Stimulated activated CD8-positive, alpha-beta memory T cell treated with anti-CD3 and anti-CD28 coated beads, Interleukin-4, amount 100 ng/mL, for 24 hours (primary cell): ENCODE results near the gene OS9.

Experiments used
- DNase-seq: peaks from one replicate; pipeline ENCODE4 v3.0.0-alpha.2; 2020; ENCODE audit warnings: low read depth

The OS9 gene

GRCh38 chr12:57722716-57723629 lies 29.0 kb downstream of the OS9 start:
- DNase-seq: no peak

DNA sequence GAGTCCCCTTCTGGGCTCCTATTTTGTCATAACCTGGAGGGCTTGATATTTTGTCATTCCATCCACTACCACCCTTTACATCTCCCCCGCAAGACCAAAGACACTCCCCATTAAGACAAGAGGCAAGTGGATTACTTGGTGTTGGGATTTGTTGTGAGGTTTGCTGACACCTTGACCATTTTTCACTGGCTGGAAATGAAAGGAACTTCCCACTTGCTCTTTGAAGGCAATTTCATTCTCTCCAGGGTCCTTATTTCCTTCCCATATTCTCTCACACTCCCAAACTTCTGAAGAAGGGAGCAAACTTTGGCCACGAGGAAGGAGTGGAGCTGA lies 29.7 kb downstream of the OS9 start:
- DNase-seq: no peak

DNA sequence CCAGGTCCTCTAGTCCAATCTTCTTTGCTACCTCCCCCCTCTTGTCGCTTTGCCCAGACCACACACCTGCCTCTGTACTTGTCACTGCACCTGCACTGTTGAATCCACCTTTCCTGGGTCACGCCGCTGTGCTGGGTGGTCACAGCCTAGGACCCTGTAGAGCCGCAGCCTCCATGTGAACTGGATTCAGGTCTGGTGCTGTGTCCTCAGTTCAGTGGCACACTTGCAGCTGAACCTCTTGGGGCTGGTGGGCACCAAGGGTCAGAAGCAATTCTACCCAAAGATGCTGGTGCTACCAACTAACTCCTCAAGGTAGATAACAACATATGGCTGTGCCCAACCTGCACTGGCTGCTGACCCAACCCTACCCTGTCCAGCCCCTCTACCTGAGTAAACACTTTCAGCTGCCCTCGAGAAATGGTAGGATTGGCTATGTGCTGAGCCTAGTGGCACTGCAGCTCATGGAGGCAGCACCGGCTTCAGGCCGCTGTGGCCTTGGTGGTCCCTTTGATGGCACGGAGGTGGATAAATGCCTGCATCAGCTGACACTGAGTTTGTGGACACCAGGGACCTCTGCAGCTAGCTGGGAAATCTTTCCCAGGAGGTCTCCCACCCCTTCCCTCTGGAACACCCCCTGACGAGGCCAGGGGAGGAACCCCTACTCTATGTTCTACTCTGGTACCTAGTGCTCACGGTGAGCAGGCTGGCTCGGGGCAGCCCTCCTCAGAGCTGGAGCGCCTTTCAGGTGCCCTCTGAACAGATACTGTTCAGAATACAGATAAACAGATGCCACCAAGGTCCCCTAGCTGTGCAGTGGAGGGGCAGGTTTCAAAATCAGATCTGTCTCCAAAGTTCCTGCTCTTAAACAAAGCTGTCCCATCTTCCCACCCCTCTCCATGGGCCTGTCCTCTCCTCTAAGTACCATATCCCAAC lies 30.3 kb downstream of the OS9 start:
- DNase-seq: no peak

- DNase-seq: no peak
Measured at GRCh38 chr12:57724936-57725740, 31.2 kb downstream of the OS9 start.

GRCh38 chr12:57725851-57726150 lies 31.9 kb downstream of the OS9 start:
- DNase-seq: no peak

DNA sequence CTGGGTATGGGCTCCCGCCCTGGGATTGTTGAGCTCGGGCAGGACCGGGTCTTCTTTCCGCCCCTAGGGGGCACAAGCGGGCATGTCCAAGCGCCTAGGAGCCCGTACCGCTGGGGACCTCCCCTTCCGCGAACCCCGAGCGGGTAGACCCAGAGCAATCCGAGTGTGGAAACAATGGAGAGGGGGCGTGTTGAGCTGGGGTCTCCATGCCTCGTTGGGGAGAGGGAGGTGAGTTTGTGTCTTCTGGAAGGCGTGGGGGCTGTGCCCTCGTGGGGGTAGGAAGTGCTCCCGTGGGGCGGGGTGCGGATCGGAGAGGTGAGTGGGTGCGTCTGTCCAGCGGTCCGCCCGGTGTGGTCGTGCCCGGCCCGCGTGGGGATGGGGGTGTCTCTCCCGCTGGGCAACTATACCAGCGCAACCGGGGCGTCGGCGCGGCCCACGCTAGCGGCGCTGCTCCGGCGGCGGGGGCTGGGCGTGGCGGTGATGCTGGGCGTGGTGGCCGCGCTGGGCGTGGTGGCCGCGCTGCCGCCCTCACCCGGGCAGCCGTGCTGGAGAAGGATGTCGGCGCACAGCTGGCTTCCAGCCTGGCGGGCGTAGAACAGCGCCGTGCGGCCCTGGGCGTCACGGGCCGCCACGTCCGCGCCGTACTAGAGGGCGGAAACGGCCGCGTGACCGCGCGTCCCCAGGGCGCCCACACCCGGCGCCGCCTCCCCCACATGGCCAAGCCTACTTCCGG lies 32.4 kb downstream of the OS9 start:
- no peak for DNase-seq

DNA sequence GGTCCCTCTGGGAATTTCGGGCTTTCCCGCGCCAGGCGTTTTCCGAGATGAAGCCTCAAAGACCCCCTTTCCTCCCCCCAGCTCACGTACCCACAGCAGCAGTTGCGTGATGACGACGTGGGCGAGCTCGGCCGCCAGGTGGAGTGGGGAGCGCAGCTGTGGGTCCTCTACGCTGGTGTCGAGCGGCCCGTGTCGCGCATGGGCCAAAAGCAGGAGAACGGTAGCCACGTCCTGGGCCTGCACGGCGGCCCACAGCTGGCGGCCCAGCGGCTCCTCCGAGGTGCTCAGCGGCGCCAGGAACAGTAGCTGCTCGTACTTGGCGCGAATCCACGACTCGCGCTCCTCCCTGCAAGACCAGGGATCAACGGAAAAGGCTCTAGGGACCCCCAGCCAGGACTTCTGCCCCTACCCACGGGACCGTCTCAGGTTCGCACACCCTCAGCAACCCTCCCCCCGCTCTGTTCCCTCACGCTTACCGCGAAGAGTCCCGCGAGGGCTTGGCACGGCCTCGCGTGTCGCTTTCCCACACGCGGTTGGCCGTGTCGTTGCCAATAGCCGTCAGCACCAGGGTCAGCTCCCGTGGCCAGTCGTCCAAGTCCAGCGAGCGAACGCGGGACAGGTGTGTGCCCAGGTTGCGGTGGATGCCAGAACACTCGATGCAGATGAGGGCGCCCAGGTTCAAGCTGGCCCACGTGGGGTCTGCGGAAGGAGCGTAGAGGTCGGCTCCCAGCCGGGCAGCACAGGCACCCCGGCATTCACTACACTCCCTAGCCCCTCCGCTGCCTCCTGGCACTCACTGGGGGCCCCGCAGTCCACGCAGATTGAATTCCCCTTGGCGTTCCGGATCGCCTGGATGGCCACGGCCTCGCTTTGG lies 33.2 kb downstream of the OS9 start:
- no peak for DNase-seq

DNA sequence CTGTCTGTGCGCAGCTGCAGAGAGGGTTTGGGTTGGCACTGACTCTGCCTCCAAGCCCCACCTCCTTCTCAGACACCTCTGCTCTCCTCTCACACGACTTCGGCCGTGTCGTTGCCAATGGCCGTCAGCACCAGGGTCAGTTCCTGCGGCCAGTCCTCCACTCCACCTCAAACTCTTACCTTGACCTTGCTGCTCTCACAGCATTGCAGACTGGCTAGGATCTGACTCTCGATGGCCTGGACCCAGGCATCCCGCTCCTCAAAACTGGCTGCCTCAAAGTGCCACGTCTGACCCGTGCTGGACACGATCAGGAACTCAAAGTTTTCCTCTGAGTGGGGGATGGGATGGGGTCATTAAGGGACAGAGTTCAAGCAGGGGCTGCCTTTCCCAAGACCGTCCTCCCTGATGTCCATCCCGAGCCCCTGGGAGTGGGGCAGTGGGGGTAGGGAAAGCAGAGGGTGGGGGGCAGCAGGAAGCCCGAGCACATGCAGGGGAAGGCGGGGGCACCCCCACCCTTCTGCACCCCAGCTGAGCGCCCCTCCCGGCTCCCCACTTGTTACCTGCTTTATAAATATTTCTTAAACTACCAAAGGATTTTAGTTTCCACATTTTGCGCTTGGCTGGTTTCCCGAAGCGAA lies 33.9 kb downstream of the OS9 start:
- no peak for DNase-seq

DNA sequence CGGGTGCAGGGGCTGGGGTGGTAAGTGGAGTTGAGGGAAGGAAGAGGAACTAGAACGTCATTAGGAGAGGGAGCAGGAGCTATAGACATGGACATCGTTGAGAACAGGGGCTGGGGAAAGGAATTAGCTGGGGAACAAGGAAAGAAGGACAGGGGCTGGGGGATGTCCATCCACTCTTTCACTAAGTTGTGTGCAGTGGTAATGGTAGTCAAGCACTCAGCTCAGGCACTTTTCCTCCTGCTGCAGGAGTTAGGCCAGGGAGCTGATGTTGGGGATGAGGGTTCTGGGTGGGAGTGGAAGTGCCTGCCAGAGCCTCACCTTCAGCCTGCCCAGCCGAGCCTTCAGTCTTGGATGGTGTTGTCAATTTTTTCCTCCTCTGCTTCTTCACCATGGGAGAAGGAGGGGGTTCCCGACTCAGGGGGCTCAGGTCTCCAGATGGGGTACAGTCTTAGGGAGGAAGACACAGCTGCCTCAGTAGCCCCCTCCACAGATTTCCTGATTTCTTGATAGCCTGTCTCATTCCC lies 35.5 kb downstream of the OS9 start:
- no peak for DNase-seq

- DNase-seq: no peak
Measured at GRCh38 chr12:57730336-57731067, 36.6 kb downstream of the OS9 start.

DNA sequence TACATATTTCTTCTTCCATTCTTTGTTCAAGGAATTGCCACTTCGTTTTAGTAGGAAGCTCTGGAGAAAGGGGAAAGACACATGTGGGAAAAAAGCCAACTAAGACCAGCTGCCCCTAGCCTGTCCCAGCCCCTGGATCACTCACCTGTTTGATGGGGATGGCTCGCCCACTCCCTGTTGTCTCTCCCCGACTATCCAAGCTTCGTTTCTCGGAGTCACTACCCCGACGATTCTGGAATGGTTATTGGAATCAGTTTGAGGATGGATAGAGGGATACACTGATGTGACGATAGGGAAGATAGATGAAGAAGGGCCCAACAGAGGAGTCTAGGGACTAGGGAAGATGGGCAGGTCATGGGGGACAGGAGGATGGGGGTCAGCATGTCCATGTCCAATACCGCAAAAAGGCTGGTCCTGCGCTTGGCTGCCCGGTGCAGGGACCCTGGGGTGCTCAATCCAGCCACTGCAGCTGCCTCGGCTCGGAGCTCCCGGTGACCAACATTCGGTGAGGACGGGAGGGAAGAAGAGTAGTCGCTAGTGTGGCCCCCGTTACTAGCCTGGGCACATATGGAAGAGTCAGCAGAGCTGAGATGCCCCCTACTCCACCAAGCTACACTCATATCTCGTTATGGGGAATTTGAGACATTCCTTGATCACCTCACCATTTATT lies 37.6 kb downstream of the OS9 start:
- no peak for DNase-seq

GRCh38 chr12:57732270-57732669 lies 38.3 kb downstream of the OS9 start:
- no peak for DNase-seq

DNA sequence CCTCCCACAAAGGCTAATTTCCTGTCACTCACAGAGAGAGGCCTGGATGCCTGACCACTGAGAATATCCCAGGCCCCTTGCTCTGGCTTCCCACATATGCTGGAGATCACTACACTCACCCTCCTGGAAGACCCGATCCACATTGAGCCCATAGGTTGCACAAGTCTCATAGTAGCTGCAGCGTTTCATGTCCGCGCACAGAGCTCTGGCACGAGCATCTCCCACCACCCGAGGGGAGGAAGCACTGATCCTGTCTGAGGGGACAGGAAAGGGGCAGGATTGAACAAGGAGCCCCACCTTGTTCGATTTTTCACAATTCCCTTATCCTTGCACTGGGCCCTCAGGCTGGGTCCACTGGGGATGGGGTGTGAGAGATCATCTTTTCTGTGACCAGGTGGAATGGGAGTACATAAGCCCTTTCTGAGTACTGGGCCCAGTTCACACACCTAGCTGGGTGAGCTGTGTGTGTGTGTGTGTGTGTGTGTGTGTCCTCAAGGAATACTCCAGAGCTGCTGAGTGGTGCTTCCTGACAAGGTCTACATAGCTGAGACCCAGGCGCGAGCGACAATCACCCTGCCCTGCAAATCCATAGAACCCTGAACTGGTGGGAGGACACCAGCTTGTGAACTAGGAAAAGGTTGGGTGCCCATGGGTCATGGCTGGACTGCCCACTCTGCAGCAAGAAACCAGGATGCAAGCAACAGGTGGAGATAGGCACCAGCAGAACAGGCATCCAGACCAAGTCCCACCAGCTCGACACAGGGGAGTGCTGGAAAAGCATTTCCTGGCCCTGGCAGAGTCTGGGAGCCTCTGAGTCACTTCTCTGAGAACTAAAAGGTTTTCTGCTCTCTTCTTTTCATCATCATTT lies 39.0 kb downstream of the OS9 start:
- no peak for DNase-seq

DNA sequence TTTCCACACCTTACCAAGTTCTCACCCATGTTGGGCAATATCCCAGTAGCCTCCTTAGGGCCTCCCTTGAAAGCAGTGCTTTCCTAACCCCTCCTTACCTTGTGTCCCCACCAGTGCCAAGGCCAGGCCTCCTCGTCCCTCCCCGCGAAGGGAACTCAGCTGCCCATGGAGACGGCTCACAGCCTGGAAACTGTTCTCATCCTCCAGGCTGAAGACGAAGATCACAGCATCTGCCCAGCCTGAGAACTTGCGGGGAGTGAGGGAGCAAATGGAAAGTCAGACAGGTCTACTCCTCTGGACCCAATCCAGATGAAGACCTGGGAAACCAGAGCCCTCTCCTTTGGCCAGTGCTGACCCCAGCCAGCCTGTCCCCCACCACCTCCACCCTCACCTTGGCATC lies 40.0 kb downstream of the OS9 start:
- DNase-seq: no peak

- DNase-seq: no peak
Measured at GRCh38 chr12:57734591-57734990, 40.7 kb downstream of the OS9 start.

- no peak for DNase-seq
Measured at GRCh38 chr12:57735198-57735855, 41.4 kb downstream of the OS9 start.
